ENCODE measurements around the gene FANCG.

The FANCG gene

GRCh38 chr9:35102769-35103659 is 23.3 kb upstream of the FANCG start, which contains the start of gene STOML2:
Gene STOML2, minus strand, starts transcription at chr9:35103131. Its CDS starts 37 bp downstream, at chr9:35103094.
- peak; percentile 96 for DNase-seq

- no peak for DNase-seq
These were observed 22.7 kb upstream of the FANCG start for GRCh38 chr9:35102465-35102768.

- DNase-seq, result no peak
These were observed 17.8 kb upstream of the FANCG start for GRCh38 chr9:35097573-35097972.

- peak; percentile 94 for DNase-seq
These were observed 16.5 kb upstream of the FANCG start, which contains the start of gene PIGO for GRCh38 chr9:35096035-35096849. Gene PIGO, minus strand, starts transcription at chr9:35096591. Its CDS starts 1,026 bp downstream, at chr9:35095565.

- DNase-seq, result no peak
These were observed 11.8 kb upstream of the FANCG start for GRCh38 chr9:35091536-35091935.

GRCh38 chr9:35089434-35089833 is 9.7 kb upstream of the FANCG start:
- DNase-seq, result no peak

- no peak for DNase-seq
These were observed 5.3 kb upstream of the FANCG start for GRCh38 chr9:35085078-35085477.

GRCh38 chr9:35079041-35079425 is 709 bp downstream of the FANCG start:
- peak; percentile 28 for DNase-seq

GRCh38 chr9:35078066-35078465 is 1.7 kb downstream of the FANCG start:
- DNase-seq, result no peak

GRCh38 chr9:35076848-35077247 is 2.9 kb downstream of the FANCG start:
- no peak for DNase-seq

- DNase-seq, result no peak
These were observed 4.4 kb downstream of the FANCG start for GRCh38 chr9:35075358-35075757.

GRCh38 chr9:35074791-35075190 is 5.0 kb downstream of the FANCG start:
- DNase-seq, result no peak

GRCh38 chr9:35074141-35074540 is 5.6 kb downstream of the FANCG start:
- no peak for DNase-seq

- DNase-seq, result peak; percentile 77
These were observed 6.5 kb downstream of the FANCG start for GRCh38 chr9:35073279-35073612.

GRCh38 chr9:35072461-35073278 is 7.1 kb downstream of the FANCG start, which contains the start of gene VCP:
Gene VCP, minus strand, starts transcription at chr9:35072625. Its CDS starts 272 bp downstream, at chr9:35072353.
- peak; percentile 99 for DNase-seq

- peak; percentile 90 for DNase-seq
These were observed 7.8 kb downstream of the FANCG start for GRCh38 chr9:35071814-35072460.

- DNase-seq, result no peak
These were observed 8.6 kb downstream of the FANCG start for GRCh38 chr9:35070823-35071813.

- DNase-seq, result no peak
These were observed 10.7 kb downstream of the FANCG start for GRCh38 chr9:35069020-35069419.

GRCh38 chr9:35067056-35067455 is 12.7 kb downstream of the FANCG start:
- no peak for DNase-seq

- DNase-seq, result no peak
These were observed 19.1 kb downstream of the FANCG start for GRCh38 chr9:35060548-35061207.

- no peak for DNase-seq
These were observed 20.3 kb downstream of the FANCG start for GRCh38 chr9:35059438-35059837.

All from activated CD4-positive, alpha-beta T cell treated with anti-CD3 and anti-CD28 coated beads, Interleukin-10, Interleukin-2, amounts not matched to agents 100 ng/mL and 50 ng/mL, durations not matched to agents 16 hours and 8 hours (primary cell).